ENCODE data around the gene TSPAN9. TPM values are rescaled to one million over a fixed set of nuclear protein-coding genes. Genes with fewer than 3 reads are reported as not detected.

TSPAN9 gene
- total RNA-seq, 1 donor: 13.0 TPM

- no peaks in the 10 kb centered on the region for H4K20me1 ChIP-seq (ENCODE audit: insufficient read depth, low read length)
- TF ChIP-seq, protein P1, sequence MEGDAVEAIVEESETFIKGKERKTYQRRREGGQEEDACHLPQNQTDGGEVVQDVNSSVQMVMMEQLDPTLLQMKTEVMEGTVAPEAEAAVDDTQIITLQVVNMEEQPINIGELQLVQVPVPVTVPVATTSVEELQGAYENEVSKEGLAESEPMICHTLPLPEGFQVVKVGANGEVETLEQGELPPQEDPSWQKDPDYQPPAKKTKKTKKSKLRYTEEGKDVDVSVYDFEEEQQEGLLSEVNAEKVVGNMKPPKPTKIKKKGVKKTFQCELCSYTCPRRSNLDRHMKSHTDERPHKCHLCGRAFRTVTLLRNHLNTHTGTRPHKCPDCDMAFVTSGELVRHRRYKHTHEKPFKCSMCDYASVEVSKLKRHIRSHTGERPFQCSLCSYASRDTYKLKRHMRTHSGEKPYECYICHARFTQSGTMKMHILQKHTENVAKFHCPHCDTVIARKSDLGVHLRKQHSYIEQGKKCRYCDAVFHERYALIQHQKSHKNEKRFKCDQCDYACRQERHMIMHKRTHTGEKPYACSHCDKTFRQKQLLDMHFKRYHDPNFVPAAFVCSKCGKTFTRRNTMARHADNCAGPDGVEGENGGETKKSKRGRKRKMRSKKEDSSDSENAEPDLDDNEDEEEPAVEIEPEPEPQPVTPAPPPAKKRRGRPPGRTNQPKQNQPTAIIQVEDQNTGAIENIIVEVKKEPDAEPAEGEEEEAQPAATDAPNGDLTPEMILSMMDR (IDR thresholded peaks at IDR 0.05; ENCODE audit: extremely low read depth, low read depth, low read length): no peak
- no peaks in the 10 kb centered on the region for H3K36me3 ChIP-seq (ENCODE audit: insufficient read depth, low read length)
- no peak overlapping the region for H3K27ac ChIP-seq (ENCODE audit: low read depth, low read length)
- H2AFZ ChIP-seq (ENCODE audit: low read length): no peak overlapping the region
- H3K4me1 ChIP-seq (ENCODE audit: insufficient read depth, low read length): no peaks in the 10 kb centered on the region
- DNase-seq (ENCODE audit: insufficient read length, low spot score, missing footprints): peak; percentile 62
- no peaks in the 10 kb centered on the region for H3K9me3 ChIP-seq (ENCODE audit: low read depth, low read length)
- H3K4me2 ChIP-seq (ENCODE audit: insufficient read depth, low read length): no peak overlapping the region
- no peaks in the 10 kb centered on the region for H3K79me2 ChIP-seq (ENCODE audit: insufficient read depth, low read length)
- H3K27me3 ChIP-seq (ENCODE audit: insufficient read depth, low read length): peaks cover 29% of the 10 kb centered on the region
- H3K4me3 ChIP-seq (ENCODE audit: insufficient read depth, low read length): no peak overlapping the region
Measured at GRCh38 chr12:3323002-3323685, 246.0 kb downstream of the TSPAN9 start.

DNA sequence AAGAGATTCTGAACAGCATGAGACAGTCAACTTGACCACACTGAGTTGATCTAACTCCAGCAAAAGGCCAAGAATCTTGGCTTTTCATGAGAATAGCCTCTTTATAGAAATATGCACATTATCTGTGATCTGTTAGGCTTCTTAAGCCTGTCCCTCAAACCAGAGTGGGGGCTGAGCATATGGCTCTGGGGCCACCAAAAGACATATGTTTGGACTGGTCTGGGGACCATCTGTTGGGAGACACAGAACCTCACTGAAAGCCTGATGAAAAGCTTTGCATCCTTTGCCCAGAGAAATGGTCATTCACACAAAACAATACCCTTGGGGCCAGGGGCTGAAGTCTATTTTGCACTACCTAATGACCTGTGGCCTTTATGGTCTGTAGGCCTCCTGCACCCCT lies 248.6 kb downstream of the TSPAN9 start:
- Histone ChIP-seq H3K27me3 (ENCODE audit: insufficient read depth, low read length) (peaks cover 26% of the 10 kb centered on the region), H3K4me2 (ENCODE audit: insufficient read depth, low read length) (no peak overlapping the region), H3K4me3 (ENCODE audit: insufficient read depth, low read length) (no peak overlapping the region), H2AFZ (ENCODE audit: low read length) (no peak overlapping the region), H3K9me3 (ENCODE audit: low read depth, low read length) (no peaks in the 10 kb centered on the region), H3K36me3 (ENCODE audit: insufficient read depth, low read length) (no peaks in the 10 kb centered on the region), H3K4me1 (ENCODE audit: insufficient read depth, low read length) (no peaks in the 10 kb centered on the region), H3K79me2 (ENCODE audit: insufficient read depth, low read length) (no peaks in the 10 kb centered on the region), H3K27ac (ENCODE audit: low read depth, low read length) (no peak overlapping the region), H4K20me1 (ENCODE audit: insufficient read depth, low read length) (no peaks in the 10 kb centered on the region)
- DNase-seq (ENCODE audit: insufficient read length, low spot score, missing footprints): peak; percentile 34
- TF ChIP-seq, protein P1 (IDR thresholded peaks at IDR 0.05; ENCODE audit: extremely low read depth, low read depth, low read length): no peak

DNA sequence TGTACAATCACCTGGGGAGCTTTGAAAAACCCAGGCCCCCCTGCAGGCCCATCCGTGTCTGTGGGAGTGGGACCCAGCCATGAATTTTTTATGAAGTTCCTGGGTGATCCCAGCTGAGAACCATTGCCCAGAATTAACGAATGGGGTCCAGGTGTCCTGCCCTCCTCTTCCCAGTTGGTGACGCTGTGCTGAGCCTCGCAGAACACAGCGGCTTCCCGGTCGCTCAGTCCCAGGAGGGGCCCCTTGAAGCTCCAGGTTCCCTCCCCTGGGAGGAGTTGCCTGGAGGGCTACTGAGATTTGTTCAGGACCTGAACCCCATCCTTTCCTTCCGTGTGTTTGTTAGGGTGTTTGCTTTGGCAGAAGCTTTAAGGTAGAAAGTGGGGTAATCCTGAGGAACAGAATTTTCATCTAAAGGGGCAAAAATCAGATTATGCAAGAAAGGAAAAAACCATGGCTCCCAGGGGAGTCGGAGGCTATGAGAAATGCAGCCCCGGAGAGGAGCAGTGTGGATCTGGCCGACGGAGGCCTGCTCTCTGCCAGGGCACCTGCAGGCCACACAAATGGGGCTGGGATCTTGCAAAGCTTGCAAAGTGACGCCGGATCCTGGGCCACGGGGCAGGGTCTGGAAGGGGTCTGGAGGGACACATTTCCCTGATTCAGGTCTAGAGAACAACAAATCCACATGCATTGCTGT lies 249.1 kb downstream of the TSPAN9 start:
- no peak overlapping the region for H2AFZ ChIP-seq (ENCODE audit: low read length)
- H3K4me1 ChIP-seq (ENCODE audit: insufficient read depth, low read length): no peaks in the 10 kb centered on the region
- no peaks in the 10 kb centered on the region for H3K79me2 ChIP-seq (ENCODE audit: insufficient read depth, low read length)
- TF ChIP-seq, protein P1 (IDR thresholded peaks at IDR 0.05; ENCODE audit: extremely low read depth, low read depth, low read length): no peak
- H3K27me3 ChIP-seq (ENCODE audit: insufficient read depth, low read length): peaks cover 26% of the 10 kb centered on the region
- no peaks in the 10 kb centered on the region for H3K9me3 ChIP-seq (ENCODE audit: low read depth, low read length)
- no peak overlapping the region for H3K4me3 ChIP-seq (ENCODE audit: insufficient read depth, low read length)
- no peak overlapping the region for H3K4me2 ChIP-seq (ENCODE audit: insufficient read depth, low read length)
- peak; percentile 68 for DNase-seq (ENCODE audit: insufficient read length, low spot score, missing footprints)
- H4K20me1 ChIP-seq (ENCODE audit: insufficient read depth, low read length): no peaks in the 10 kb centered on the region
- no peaks in the 10 kb centered on the region for H3K36me3 ChIP-seq (ENCODE audit: insufficient read depth, low read length)
- no peak overlapping the region for H3K27ac ChIP-seq (ENCODE audit: low read depth, low read length)

All from osteoblast (primary cell).